GM23248 (cell line): Measurements from ENCODE around the gene MATN3. TPM values are rescaled to one million over a fixed set of nuclear protein-coding genes. Genes with fewer than 3 reads are reported as not detected.

Experiments used
- DNase-seq: peaks from one replicate; pipeline ENCODE4 v3.0.0-alpha.2; 2015
- H2AFZ ChIP-seq: fragments of 200-600 bp; sonication (generic); 2 replicates; pipeline ENCODE4 v1.6.1; 2016; ENCODE audit warnings: antibody characterized with exemption
- H3F3A ChIP-seq: fragments of 200-600 bp; sonication (generic); 2 replicates; pipeline ENCODE4 v1.6.1; 2016; ENCODE audit warnings: mild to moderate bottlenecking, antibody characterized with exemption, mixed run types; ENCODE audit not compliant: insufficient read depth
- H3K27ac ChIP-seq: fragments of 200-600 bp; sonication (generic); 2 replicates; pipeline ENCODE4 v1.5.1; 2016; ENCODE audit warnings: mild to moderate bottlenecking
- H3K27me3 ChIP-seq: fragments of 200-600 bp; sonication (generic); replicated peaks from 2 replicates; pipeline ENCODE4 v1.6.1; 2016; ENCODE audit warnings: mild to moderate bottlenecking; ENCODE audit not compliant: insufficient read depth
- H3K36me3 ChIP-seq: fragments of 200-600 bp; sonication (generic); 2 replicates; pipeline ENCODE4 v1.6.1; 2016; ENCODE audit warnings: low read depth, mild to moderate bottlenecking
- H3K4me1 ChIP-seq: fragments of 200-600 bp; sonication (generic); 2 replicates; pipeline ENCODE4 v1.6.1; 2016; ENCODE audit warnings: mild to moderate bottlenecking; ENCODE audit not compliant: insufficient read depth
- H3K4me2 ChIP-seq: fragments of 200-600 bp; sonication (generic); one replicate; pipeline ENCODE4 v1.6.1; 2016; ENCODE audit warnings: mild to moderate bottlenecking; ENCODE audit not compliant: unreplicated experiment
- H3K4me3 ChIP-seq: fragments of 200-600 bp; sonication (generic); 2 replicates; pipeline ENCODE4 v1.5.1; 2016; ENCODE audit warnings: mild to moderate bottlenecking
- H3K79me2 ChIP-seq: fragments of 200-600 bp; sonication (generic); 2 replicates; pipeline ENCODE4 v1.6.1; 2016; ENCODE audit warnings: mild to moderate bottlenecking; ENCODE audit not compliant: insufficient read depth
- H3K9ac ChIP-seq: fragments of 200-600 bp; sonication (generic); 2 replicates; pipeline ENCODE4 v1.6.1; 2016; ENCODE audit warnings: mild to moderate bottlenecking
- H3K9me2 ChIP-seq: fragments of 200-600 bp; sonication (generic); 2 replicates; pipeline ENCODE4 v1.6.1; 2016; ENCODE audit warnings: mixed run types, mild to moderate bottlenecking, moderate library complexity; ENCODE audit not compliant: insufficient read depth
- H3K9me3 ChIP-seq: fragments of 200-600 bp; sonication (generic); one replicate; pipeline ENCODE4 v1.6.1; 2017; ENCODE audit warnings: low read depth
- H4K20me1 ChIP-seq: fragments of 200-600 bp; sonication (generic); 2 replicates; pipeline ENCODE4 v1.6.0; 2016; ENCODE audit not compliant: insufficient read depth
- EZH2 ChIP-seq: fragments of 200-600 bp; sonication (generic); IDR thresholded peaks from 2 replicates; pipeline ENCODE4 v1.6.1; 2018; ENCODE audit warnings: antibody characterized with exemption, mild to moderate bottlenecking; ENCODE audit not compliant: insufficient read depth, poor library complexity, severe bottlenecking
- EZH2phosphoT487 ChIP-seq: fragments of 200-600 bp; sonication (generic); IDR thresholded peaks from 2 replicates; pipeline ENCODE4 v1.6.1; 2018; ENCODE audit warnings: antibody characterized with exemption, moderate library complexity, mild to moderate bottlenecking, low read depth; ENCODE audit not compliant: insufficient read depth
- WGBS, 2 experiments: methylation state at CpG; one replicate each; pipeline ENCODE4 v1.1.6; 2015 to 2017; ENCODE audit warnings: low lambda C conversion rate in 2 of 2, low coverage in 1 of 2; ENCODE audit errors: missing lambda C conversion rate in 2 of 2; 5-methylcytosine and 5-hydroxymethylcytosine counted together
- in situ Hi-C: fragments of 300-500 bp; cut with MboI; formaldehyde crosslinking; loops from 2 replicates; pipeline ENCODE4 v1.15.0; 2020
- polyA plus RNA-seq: library from polyadenylated mRNA; unstranded; fragments of >200 nt; fragmentation: Nextera tagmentation; extraction: Ambion mirVana; gene quantifications from 2 replicates; pipeline ENCODE4 v1.2.1, GENCODE V29; 2016
- total RNA-seq: library from RNA; depleted of rRNA; stranded (reverse); fragments of >200 nt; shearing (Covaris generic); gene quantifications from 2 replicates; pipeline ENCODE4 v1.2.3, GENCODE V29; 2014

MATN3 gene
- total and polyA plus RNA-seq, 2 experiments from 2014 or later = 0.54 to 2.0 TPM

DNA sequence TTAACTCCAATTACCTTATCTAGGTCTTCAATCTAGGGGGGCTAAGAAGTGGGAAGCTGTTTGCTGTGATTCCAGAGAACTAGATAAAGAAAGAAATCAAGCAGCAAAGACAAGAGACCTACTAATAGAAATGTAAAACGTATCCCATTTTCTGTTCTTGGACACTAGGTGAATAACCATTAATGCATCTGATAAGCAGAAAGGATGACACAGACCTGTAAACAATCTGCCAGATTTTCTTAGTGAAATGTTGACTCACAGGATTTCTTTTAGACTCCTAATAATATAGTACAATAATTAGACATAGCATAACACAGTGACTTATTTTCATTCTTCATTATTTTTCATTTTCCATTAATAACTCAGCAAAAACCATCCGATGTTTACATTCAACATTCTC lies 23.9 kb downstream of the MATN3 start:
- H3K27ac ChIP-seq = no peak overlapping the region
- peaks cover 27% of the 10 kb centered on the region for H3K79me2 ChIP-seq
- H3K36me3 ChIP-seq = no peaks in the 10 kb centered on the region
- peak overlapping the region; percentile 87 for H3K4me3 ChIP-seq
- peaks cover 14% of the 10 kb centered on the region for H3F3A ChIP-seq
- H4K20me1 ChIP-seq = no peaks in the 10 kb centered on the region
- peak; percentile 60 for DNase-seq
- no peaks in the 10 kb centered on the region for H3K9me2 ChIP-seq
- peak overlapping the region; percentile 92 for H3K4me2 ChIP-seq
- 31 to 34% methylated on average over 2 of the region's 2 CpGs for WGBS, 2 experiments
- TF ChIP-seq EZH2 (no peak), EZH2phosphoT487 (no peak)
- H3K27me3 ChIP-seq = no peaks in the 10 kb centered on the region
- peak overlapping the region; percentile 99; the same call in 1 of the 2 replicates for H2AFZ ChIP-seq
- peaks cover 7% of the 10 kb centered on the region for H3K4me1 ChIP-seq
- H3K9me3 ChIP-seq = no peaks in the 10 kb centered on the region
- peak overlapping the region; percentile 83 for H3K9ac ChIP-seq
- in situ Hi-C loops = no loop called here

DNA sequence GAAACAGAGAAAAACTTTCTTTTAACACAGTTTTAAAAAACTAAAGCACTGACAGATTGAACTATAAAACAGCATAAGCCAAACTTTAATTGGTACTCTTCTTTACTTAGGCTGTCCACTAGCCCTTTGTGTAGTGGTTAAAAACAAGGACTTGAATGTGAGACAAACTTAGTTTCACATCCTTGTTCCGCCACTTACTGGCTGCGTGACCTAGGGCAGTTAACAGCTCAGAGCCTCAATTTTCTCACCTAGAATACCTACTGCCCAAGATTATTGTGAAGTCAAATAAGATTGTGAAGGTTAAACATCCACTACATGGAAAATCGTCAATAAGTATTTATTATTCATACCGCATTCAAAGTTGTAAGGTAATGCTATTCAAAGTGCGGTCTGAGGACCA lies 24.5 kb downstream of the MATN3 start:
- Histone ChIP-seq H3K79me2 (peaks cover 27% of the 10 kb centered on the region), H3K9me3 (no peaks in the 10 kb centered on the region), H3F3A (peaks cover 14% of the 10 kb centered on the region), H2AFZ (no peak overlapping the region), H3K36me3 (no peaks in the 10 kb centered on the region), H3K27me3 (no peaks in the 10 kb centered on the region), H3K4me3 (no peak overlapping the region), H4K20me1 (no peaks in the 10 kb centered on the region), H3K9me2 (no peaks in the 10 kb centered on the region), H3K9ac (no peak overlapping the region), H3K4me2 (no peak overlapping the region), H3K27ac (no peak overlapping the region), H3K4me1 (peaks cover 7% of the 10 kb centered on the region)
- WGBS, 2 experiments = 97 to 98% methylated on average over 5 of the region's 5 CpGs
- DNase-seq = no peak
- in situ Hi-C loops = no loop called here
- no peak for TF ChIP-seq EZH2phosphoT487
- TF ChIP-seq EZH2 = no peak

DNA sequence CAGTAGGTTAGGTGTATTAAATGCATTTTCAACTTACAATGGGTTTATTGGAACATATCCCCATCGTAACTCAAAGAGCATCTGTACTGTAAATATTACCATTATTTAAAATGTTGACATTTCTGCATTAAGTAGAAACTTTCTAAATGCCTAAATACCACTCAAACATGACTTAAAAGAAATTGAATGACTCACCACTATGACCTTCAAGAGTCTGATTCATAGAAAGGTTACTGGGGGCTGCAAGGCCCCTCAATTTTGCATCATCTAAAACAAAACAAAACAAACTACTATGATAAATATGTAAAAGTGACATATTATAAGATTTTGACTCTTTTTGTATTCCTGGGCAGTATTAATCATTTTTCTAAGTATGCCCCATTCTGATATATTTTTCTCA lies 30.2 kb downstream of the MATN3 start:
- no peaks in the 10 kb centered on the region for H4K20me1 ChIP-seq
- H3K27me3 ChIP-seq = no peaks in the 10 kb centered on the region
- H3K4me3 ChIP-seq = no peak overlapping the region
- H3K9me2 ChIP-seq = no peaks in the 10 kb centered on the region
- peak; percentile 28 for DNase-seq
- H3K4me1 ChIP-seq = peaks cover 10% of the 10 kb centered on the region
- WGBS, 2 experiments = 96 to 100% methylated on average over 1 of the region's 1 CpG
- in situ Hi-C loops = no loop called here
- peaks cover 12% of the 10 kb centered on the region; the same call in 1 of the 2 replicates for H3K36me3 ChIP-seq
- H3K27ac ChIP-seq = no peak overlapping the region
- TF ChIP-seq EZH2 (no peak), EZH2phosphoT487 (no peak)
- no peak overlapping the region for H3K4me2 ChIP-seq
- H2AFZ ChIP-seq = no peak overlapping the region
- H3K79me2 ChIP-seq = peaks cover 12% of the 10 kb centered on the region
- H3K9me3 ChIP-seq = no peaks in the 10 kb centered on the region
- no peak overlapping the region for H3K9ac ChIP-seq
- H3F3A ChIP-seq = 0 out of 2 replicates have a peak, but pooled peaks cover 3% of the 10 kb centered on the region

DNA sequence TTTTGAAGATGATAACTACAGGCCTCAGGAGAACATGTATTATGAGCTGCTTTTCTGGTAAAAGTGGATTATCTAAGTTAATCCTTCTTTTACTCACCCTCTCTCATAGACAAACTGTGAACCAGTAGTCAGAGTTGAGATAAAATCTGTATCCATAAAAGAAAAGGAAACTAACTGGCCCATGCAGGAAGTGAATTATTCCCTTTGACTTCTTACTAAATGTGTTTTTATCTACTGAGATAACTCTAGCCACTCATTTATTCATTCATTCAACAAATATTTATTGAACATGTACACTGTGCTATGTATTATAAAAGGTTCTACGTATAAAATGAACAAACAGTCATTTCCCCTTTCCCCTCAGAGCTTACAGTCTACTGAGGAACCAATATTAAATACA lies 32.5 kb downstream of the MATN3 start:
- Histone ChIP-seq H3K79me2 (no peaks in the 10 kb centered on the region), H3K9ac (no peak overlapping the region), H3K4me3 (no peak overlapping the region), H3K27me3 (no peaks in the 10 kb centered on the region), H3K9me2 (no peaks in the 10 kb centered on the region), H3K4me1 (peaks cover 10% of the 10 kb centered on the region), H3K36me3 (peaks cover 12% of the 10 kb centered on the region; the same call in 1 of the 2 replicates), H3K4me2 (no peak overlapping the region), H2AFZ (no peak overlapping the region), H3F3A (0 out of 2 replicates have a peak, but pooled peaks cover 3% of the 10 kb centered on the region), H3K27ac (no peak overlapping the region), H3K9me3 (no peaks in the 10 kb centered on the region), H4K20me1 (no peaks in the 10 kb centered on the region)
- in situ Hi-C loops = no loop called here
- no peak for TF ChIP-seq EZH2phosphoT487
- no peak for TF ChIP-seq EZH2
- no peak for DNase-seq
- 59 to 80% methylated on average over 1 of the region's 1 CpG for WGBS, 2 experiments

DNA sequence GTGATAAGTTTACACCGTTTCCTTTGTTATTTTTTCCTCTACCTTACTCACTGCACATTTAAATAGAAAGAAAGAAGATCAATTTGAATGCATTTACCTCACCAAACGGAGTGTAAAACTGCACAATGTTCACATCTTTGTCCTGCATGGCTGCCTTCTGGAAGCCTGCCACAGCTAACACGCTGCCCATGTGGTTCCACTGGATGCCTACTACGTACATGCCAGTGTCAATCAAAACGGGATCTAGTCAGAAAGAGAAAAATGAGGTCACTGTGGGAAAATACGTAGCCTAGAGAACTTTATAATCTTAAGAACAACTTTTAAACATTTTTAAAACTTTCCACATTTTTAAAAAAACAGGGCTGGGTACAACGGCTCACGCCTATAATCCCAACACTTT lies 39.0 kb downstream of the MATN3 start:
- H3K9ac ChIP-seq = no peak overlapping the region
- no peak overlapping the region for H3K4me3 ChIP-seq
- no peak overlapping the region for H3K4me2 ChIP-seq
- no peaks in the 10 kb centered on the region for H3K4me1 ChIP-seq
- H3K9me3 ChIP-seq = no peaks in the 10 kb centered on the region
- in situ Hi-C loops = no loop called here
- no peaks in the 10 kb centered on the region for H3K27me3 ChIP-seq
- no peaks in the 10 kb centered on the region for H4K20me1 ChIP-seq
- no peak overlapping the region for H3K27ac ChIP-seq
- no peaks in the 10 kb centered on the region for H3K9me2 ChIP-seq
- 79% methylated on average over 8 of the region's 8 CpGs for WGBS, 2 experiments
- no peak overlapping the region for H2AFZ ChIP-seq
- peaks cover 9% of the 10 kb centered on the region; the same call in 1 of the 2 replicates for H3K36me3 ChIP-seq
- H3K79me2 ChIP-seq = no peaks in the 10 kb centered on the region
- H3F3A ChIP-seq = no peaks in the 10 kb centered on the region
- DNase-seq = no peak
- no peak for TF ChIP-seq EZH2
- TF ChIP-seq EZH2phosphoT487 = no peak
